HL-60/S4 treated with retinoic acid at 250 ng/mL for 4 days and 3 days (cell line): Measurements from ENCODE around the gene SMIM29.
"Not testable (repeated sequence)": the region's sequence is repeated elsewhere in the genome, so short reads cannot be mapped to it uniquely, and the experiment has no call there.

Source experiments
- in situ Hi-C: fragments of 300-500 bp; cut with MboI; formaldehyde crosslinking; loops from 2 replicates; pipeline ENCODE4 v1.7.0; 2022; ENCODE audit warnings: low sequenced_read_pairs

Gene SMIM29

GRCh38 chr6:34269132-34269531 is 20.3 kb upstream of the SMIM29 start:
- in situ Hi-C loops = not testable (repeated sequence)

- in situ Hi-C loops = no loop called here
Measured at GRCh38 chr6:34267746-34268145, 18.9 kb upstream of the SMIM29 start.

DNA sequence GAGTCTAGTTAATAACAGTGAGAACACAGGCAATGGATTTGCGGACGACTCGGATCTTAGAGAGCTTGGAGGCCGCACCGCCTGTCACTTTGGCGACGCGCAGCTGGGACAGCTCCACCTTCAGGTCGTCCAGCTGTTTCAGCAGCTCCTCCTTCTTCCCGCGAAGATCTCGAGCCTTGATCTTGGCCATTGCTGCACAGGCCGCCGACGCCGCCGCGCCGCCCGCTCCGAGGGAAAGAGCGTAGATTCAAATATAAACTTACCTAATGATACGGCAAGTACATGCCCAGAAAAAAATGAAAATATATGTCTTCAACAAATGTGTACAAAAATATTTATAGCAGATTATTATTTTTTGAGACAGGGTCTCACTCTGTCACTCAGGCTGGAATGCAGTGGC is 14.7 kb upstream of the SMIM29 start:
- in situ Hi-C loops = not testable (repeated sequence)

DNA sequence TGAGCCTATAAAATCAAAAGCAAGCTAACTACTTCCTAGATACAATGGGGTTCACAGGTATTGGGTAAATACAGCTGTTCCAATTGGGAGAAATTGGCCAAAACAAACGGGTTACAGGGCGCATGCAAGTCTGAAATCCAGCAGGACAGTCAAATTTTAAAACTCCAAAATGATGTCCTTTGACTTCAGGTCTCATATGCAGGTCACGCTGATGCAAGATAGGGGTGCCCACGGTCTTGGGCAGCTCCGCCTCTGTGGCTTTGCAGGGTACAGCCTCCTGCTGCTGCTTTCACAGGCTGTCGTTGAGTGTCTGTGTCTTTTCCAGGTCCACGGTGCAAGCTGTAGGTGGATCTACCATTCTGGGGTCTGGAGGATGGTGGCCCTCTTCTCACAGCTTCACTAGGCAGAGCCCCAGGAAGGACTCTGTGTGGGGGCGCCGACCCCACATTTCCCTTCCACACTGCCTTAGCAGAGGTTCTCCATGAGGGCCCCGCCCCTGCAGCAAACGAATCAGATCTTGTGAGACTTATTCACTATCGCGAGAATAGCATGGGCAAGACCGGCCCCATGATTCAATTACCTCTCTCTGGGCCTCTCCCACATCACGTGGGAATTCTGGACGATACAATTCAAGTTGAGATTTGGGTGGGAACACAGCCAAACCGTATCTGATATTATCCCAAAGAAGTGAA is 11.9 kb upstream of the SMIM29 start:
- in situ Hi-C loops = no loop called here

- in situ Hi-C loops = no loop called here
Measured at GRCh38 chr6:34259529-34260069, 10.8 kb upstream of the SMIM29 start.

GRCh38 chr6:34252395-34252794 is 3.6 kb upstream of the SMIM29 start:
- in situ Hi-C loops = not testable (repeated sequence)

DNA sequence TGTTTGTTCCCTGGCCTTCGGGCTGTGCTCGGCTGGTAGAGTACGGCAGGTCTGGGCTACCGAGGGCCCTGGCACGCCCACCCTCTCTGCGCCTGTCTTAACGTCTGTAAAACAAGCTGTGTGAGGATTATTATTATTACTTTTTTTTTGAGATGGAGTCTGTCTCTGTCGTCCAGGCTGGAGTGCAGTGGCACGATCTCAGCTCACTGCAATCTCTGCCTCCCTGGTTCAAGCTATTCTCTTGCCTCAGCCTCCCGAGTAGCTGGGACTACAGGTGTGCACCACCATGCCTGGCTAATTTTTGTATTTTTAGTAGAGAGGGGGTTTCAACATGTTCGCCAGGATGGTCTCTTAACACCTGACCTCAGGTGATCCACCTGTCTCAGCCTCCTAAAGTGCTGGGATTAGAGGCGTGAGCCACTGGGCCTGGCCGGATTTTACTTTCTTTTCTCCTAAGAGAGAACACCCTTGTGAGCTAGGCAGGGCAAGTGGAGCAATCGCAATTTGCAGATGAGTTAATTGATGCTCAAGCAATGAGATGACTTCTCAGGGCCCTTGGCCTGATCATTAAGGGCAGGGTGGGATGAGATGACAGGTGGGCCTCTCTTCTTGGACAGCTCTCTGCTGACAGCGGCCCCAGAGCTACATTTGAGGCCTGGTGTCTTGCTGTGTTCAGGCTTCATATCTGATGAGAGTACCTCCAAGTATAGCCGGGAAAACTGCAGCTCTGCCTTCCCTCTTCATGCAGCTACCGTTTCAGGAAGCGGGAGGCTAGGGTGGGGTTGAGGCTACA is 859 bp upstream of the SMIM29 start:
- in situ Hi-C loops = loop anchor here (10.0 kb wide), 1 partner anchor 165 kb away; no protein-coding TSS in a partner anchor

DNA sequence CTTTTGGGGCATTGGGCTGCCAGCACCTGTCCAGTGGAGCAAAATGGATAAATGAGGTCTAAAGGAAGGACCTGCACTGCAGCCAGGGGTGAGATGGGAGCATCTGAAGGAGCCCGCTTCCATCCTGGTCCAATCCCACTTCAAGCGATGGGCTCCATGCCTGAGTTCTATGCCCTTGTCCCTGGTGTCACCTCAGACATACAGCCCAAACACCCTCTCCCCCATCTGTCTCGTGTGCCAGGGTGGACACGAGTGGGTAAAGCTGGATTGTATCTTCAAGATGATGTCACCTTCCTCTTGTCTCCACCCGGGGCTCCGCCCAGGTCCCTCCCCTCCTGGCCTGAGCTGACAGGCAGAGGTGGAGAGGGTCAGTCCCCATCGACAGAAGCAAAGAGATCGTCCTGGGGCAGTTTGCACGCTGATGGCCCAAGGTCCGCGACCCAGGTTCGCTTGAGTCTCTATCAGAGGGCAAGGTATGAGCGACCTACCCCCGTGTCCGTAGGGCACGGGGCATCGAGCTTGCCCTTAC is 544 bp downstream of the SMIM29 start:
- in situ Hi-C loops = loop anchor here (10.0 kb wide), 1 partner anchor 167 kb away; no protein-coding TSS in a partner anchor

DNA sequence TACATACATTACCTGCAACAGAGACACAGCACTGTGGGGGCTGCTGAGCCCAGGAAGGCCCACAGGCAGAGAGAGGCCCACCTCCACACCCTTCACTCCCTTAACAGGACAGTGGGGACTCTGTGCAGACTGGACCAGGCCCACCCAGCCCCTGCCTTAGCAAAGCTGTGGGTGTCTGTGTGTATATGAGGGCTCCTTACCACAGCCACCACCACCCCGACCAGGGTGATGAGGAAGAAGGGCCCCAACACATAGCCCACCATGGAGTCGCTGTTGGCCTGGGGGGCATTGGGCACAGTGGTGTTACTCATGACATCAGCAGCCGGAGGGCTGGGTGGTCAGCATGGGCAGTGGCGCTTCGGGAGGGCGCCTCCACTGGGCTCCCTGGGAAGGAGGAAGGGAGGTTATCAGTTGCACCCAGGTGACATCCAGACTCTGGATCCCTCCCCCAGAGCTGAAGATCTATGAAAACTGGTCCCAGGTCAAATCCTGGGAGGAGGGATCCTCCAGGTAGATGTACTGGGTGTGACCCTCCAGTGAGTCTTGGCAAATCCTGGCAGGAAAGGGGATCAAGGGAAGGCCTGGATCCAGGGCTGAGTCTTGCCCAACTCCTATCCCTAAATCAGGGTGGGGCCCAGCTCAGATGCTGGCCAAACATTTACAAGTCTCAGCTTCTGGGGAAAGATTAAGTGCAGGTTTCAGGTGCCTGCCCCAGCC is 1.2 kb downstream of the SMIM29 start:
- in situ Hi-C loops = loop anchor here (10.0 kb wide), 1 partner anchor 167 kb away; no protein-coding TSS in a partner anchor

- in situ Hi-C loops = loop anchor here (10.0 kb wide), 1 partner anchor 168 kb away; no protein-coding TSS in a partner anchor
Measured at GRCh38 chr6:34246563-34247391, 2.0 kb downstream of the SMIM29 start.

- in situ Hi-C loops = loop anchor here (10.0 kb wide), 1 partner anchor 169 kb away; no protein-coding TSS in a partner anchor
Measured at GRCh38 chr6:34246249-34246562, 2.6 kb downstream of the SMIM29 start.

GRCh38 chr6:34245761-34246140 is 3.1 kb downstream of the SMIM29 start:
- in situ Hi-C loops = loop anchor here (10.0 kb wide), 1 partner anchor 169 kb away; no protein-coding TSS in a partner anchor

GRCh38 chr6:34245032-34245760 is 3.6 kb downstream of the SMIM29 start:
- in situ Hi-C loops = loop anchor here (10.0 kb wide), 1 partner anchor 170 kb away; no protein-coding TSS in a partner anchor

DNA sequence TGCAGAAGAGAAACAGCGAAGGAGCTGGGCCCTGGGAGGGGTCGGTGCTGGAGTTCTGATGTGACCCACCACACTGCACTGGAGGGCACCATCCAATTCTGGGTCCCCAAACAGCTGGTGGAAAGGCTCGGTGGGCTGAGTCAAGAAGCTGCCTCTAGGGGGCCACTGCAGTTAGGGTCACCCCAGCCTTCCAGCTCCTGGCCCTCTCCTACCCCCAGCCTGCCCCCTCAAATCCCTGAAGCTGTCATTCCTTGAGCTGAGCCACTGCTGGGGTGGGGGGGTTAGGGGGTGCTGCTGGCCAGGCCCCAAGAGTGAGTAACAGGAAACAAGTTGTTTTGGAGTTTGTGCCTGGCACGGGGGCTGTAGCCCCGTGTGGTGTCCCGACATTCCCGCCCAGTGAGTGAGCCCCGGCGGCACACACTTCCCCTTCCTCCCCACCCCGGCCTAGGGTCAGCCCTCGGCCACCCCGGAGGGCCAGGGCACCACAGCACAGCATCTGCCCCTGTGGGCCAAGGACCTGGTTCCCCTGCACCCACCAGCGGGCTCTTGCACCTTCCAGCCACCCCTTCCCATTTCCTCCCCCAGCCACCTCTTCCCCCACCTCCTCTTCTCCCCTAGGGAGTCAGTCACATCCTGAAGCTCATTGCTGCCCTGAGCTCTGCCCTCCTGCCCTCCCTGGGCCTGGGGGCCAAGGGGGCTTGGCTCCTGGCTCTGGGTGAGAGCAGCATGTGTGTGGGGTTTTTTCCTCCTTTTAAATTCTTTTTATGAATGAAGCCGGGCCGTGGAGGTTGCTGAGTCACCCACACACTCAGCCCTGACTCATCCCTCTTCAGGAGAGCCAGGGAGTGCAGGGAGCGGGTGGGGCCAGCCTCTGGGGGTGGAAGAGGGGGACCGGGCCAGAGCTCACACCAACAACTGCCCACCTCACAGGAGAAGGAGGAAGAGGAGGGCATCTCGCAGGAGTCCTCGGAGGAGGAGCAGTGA is 4.6 kb downstream of the SMIM29 start:
- in situ Hi-C loops = loop anchor here (10.0 kb wide), 1 partner anchor 171 kb away; no protein-coding TSS in a partner anchor

GRCh38 chr6:34243131-34243771 is 5.6 kb downstream of the SMIM29 start:
- in situ Hi-C loops = loop anchor here (10.0 kb wide), 1 partner anchor 172 kb away; no protein-coding TSS in a partner anchor

- in situ Hi-C loops = loop anchor here (10.0 kb wide), 1 partner anchor 172 kb away; no protein-coding TSS in a partner anchor
Measured at GRCh38 chr6:34242252-34243130, 6.3 kb downstream of the SMIM29 start.
